ENCODE results near the gene KCNIP4.

KCNIP4 gene

DNA sequence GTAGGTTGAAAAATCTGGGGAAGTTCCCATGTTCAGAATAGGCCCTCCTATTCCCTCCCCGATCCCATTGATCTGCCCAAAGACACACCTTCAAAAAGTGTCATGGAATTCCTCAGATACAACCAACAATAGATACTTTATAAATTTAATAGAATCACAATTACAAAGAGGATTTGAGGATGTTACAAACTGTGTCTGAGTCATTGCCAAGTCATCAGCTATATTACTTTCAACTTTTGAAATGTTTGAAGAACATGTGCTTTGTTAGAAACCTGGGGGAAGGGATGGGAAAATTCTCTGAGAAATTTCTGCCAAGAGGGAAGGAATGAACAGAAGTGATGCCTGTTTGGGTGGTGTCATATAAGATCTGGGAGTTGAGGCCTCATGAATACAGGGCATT lies 46.7 kb downstream of the KCNIP4 start:
- H2AFZ ChIP-seq (ENCODE audit: low read depth): no peak overlapping the region
- H3K27ac ChIP-seq: no peak overlapping the region
- TF ChIP-seq, protein P1, sequence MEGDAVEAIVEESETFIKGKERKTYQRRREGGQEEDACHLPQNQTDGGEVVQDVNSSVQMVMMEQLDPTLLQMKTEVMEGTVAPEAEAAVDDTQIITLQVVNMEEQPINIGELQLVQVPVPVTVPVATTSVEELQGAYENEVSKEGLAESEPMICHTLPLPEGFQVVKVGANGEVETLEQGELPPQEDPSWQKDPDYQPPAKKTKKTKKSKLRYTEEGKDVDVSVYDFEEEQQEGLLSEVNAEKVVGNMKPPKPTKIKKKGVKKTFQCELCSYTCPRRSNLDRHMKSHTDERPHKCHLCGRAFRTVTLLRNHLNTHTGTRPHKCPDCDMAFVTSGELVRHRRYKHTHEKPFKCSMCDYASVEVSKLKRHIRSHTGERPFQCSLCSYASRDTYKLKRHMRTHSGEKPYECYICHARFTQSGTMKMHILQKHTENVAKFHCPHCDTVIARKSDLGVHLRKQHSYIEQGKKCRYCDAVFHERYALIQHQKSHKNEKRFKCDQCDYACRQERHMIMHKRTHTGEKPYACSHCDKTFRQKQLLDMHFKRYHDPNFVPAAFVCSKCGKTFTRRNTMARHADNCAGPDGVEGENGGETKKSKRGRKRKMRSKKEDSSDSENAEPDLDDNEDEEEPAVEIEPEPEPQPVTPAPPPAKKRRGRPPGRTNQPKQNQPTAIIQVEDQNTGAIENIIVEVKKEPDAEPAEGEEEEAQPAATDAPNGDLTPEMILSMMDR (conservative IDR thresholded peaks at IDR 0.05; ENCODE audit: low read depth, low read length): no peak
- no peaks in the 10 kb centered on the region for H3K27me3 ChIP-seq (ENCODE audit: insufficient read depth, low read depth)
- no peak overlapping the region for H3K4me2 ChIP-seq
- no peaks in the 10 kb centered on the region for H3K36me3 ChIP-seq (ENCODE audit: insufficient read depth)
- H3K4me1 ChIP-seq (ENCODE audit: low read depth, poor library complexity, severe bottlenecking): no peaks in the 10 kb centered on the region
- H3K79me2 ChIP-seq (ENCODE audit: insufficient read depth, low read depth): no peaks in the 10 kb centered on the region
- H4K20me1 ChIP-seq (ENCODE audit: insufficient read depth): no peaks in the 10 kb centered on the region
- H3K9ac ChIP-seq: no peak overlapping the region
- H3K4me3 ChIP-seq (IDR thresholded peaks at IDR 0.05; ENCODE audit: insufficient read depth, low read depth, low read length): no peak overlapping the region

DNA sequence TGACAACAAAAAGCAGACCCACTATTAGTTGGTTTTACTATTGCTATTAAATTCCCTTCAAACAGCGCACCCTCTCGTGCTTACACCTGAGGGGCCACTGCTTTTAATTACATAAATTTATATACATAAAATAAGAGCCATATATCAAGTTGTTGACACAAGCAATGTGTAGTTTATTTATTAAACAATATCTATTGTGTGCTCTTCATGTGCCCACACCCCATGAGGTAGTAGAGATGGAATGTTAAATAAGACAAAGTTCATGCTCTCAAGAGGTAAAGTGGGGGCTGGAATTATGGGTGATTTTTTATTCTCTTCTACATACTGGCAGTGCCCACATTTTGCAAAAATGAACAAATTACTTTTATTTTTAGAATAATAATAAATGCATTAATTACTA lies 47.3 kb downstream of the KCNIP4 start:
- no peak overlapping the region for H2AFZ ChIP-seq (ENCODE audit: low read depth)

DNA sequence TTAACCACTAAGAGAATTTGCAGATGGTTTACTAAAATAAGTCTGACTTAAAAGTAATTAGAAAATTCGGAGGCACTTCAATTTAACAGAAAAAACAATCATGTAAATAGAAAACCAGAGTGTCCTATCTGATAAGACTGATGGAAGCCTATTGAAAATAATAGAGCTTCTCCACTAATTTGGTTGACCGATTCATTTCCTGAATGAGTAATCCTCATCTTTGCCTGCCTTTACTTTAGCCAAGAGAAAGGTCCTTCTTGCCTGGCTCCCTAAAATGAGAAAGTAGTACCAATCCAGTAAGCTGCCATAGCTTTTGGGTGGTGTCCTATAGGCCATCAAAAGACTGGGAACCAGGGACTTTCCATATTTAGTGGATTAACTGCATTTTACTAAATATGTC lies 48.4 kb downstream of the KCNIP4 start:
- no peaks in the 10 kb centered on the region for H3K79me2 ChIP-seq (ENCODE audit: insufficient read depth, low read depth)
- TF ChIP-seq, protein P1 (conservative IDR thresholded peaks at IDR 0.05; ENCODE audit: low read depth, low read length): no peak
- H4K20me1 ChIP-seq (ENCODE audit: insufficient read depth): no peaks in the 10 kb centered on the region
- H3K4me2 ChIP-seq: no peak overlapping the region
- no peak overlapping the region for H3K27ac ChIP-seq
- no peak overlapping the region for H3K9ac ChIP-seq
- H3K27me3 ChIP-seq (ENCODE audit: insufficient read depth, low read depth): no peaks in the 10 kb centered on the region
- no peaks in the 10 kb centered on the region for H3K4me1 ChIP-seq (ENCODE audit: low read depth, poor library complexity, severe bottlenecking)
- no peak overlapping the region for H3K4me3 ChIP-seq (IDR thresholded peaks at IDR 0.05; ENCODE audit: insufficient read depth, low read depth, low read length)
- H2AFZ ChIP-seq (ENCODE audit: low read depth): no peak overlapping the region
- H3K36me3 ChIP-seq (ENCODE audit: insufficient read depth): no peaks in the 10 kb centered on the region

More for the DNA sequence above, 47.3 kb downstream of the KCNIP4 start:
- H3K79me2 ChIP-seq (ENCODE audit: insufficient read depth, low read depth): no peaks in the 10 kb centered on the region
- H3K4me1 ChIP-seq (ENCODE audit: low read depth, poor library complexity, severe bottlenecking): no peaks in the 10 kb centered on the region
- no peak overlapping the region for H3K27ac ChIP-seq
- H3K27me3 ChIP-seq (ENCODE audit: insufficient read depth, low read depth): no peaks in the 10 kb centered on the region
- H3K9ac ChIP-seq: no peak overlapping the region
- TF ChIP-seq, protein P1 (conservative IDR thresholded peaks at IDR 0.05; ENCODE audit: low read depth, low read length): no peak
- no peaks in the 10 kb centered on the region for H3K36me3 ChIP-seq (ENCODE audit: insufficient read depth)
- no peak overlapping the region for H3K4me2 ChIP-seq
- H4K20me1 ChIP-seq (ENCODE audit: insufficient read depth): no peaks in the 10 kb centered on the region
- H3K4me3 ChIP-seq (IDR thresholded peaks at IDR 0.05; ENCODE audit: insufficient read depth, low read depth, low read length): no peak overlapping the region

DNA sequence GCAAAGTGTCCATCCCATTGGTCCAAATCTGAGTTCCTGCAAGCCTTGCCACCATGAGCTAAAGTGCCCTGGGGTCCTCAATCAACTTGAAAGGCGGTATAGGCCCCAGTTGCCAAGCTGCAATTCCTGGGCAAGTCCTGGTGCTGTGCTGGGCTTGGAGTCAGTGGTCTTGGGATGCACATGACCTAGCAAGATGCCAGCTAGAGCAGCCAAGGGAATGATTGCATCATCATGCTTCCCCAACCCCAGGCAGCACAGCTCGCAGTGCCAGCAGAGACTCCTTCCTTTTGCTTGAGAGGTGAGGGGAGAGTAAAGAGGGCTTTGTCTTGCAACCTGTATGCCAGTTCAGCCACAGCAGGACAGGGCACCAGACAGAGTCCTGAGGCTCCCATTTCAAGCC lies 50.5 kb downstream of the KCNIP4 start:
- Histone ChIP-seq H4K20me1 (ENCODE audit: insufficient read depth) (no peaks in the 10 kb centered on the region), H3K27me3 (ENCODE audit: insufficient read depth, low read depth) (no peaks in the 10 kb centered on the region), H3K4me2 (no peak overlapping the region), H3K36me3 (ENCODE audit: insufficient read depth) (no peaks in the 10 kb centered on the region), H3K9ac (no peak overlapping the region), H3K4me1 (ENCODE audit: low read depth, poor library complexity, severe bottlenecking) (no peaks in the 10 kb centered on the region), H2AFZ (ENCODE audit: low read depth) (no peak overlapping the region), H3K79me2 (ENCODE audit: insufficient read depth, low read depth) (no peaks in the 10 kb centered on the region), H3K4me3 (IDR thresholded peaks at IDR 0.05; ENCODE audit: insufficient read depth, low read depth, low read length) (no peak overlapping the region), H3K27ac (no peak overlapping the region)
- TF ChIP-seq, protein P1 (conservative IDR thresholded peaks at IDR 0.05; ENCODE audit: low read depth, low read length): no peak

All from KMS-11 (cell line).